ENCODE measurements around the gene DUSP28.

The DUSP28 gene

DNA sequence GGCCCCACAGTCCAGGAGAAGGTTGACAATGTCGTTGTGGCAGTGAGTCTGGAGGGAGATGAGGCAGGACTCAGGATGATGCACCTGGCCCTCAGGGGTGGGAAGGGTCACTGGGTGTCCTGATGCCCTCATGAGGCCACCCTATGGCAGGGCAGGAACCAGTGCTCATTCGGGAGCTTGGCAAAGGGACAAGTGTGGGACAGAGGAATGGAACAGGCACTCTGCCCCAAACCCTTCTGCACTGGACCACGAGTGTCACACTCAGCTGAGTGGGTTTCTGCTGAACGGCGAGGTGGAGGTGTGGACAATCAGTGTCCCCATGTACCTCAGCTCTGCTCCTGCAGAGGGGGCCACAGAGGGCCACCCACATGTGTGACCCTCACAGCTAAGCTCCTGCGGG is 34.4 kb upstream of the DUSP28 start:
- no peak overlapping the region for H3K4me3 ChIP-seq (ENCODE audit: low read depth, low read length)
- TF ChIP-seq, protein P1, sequence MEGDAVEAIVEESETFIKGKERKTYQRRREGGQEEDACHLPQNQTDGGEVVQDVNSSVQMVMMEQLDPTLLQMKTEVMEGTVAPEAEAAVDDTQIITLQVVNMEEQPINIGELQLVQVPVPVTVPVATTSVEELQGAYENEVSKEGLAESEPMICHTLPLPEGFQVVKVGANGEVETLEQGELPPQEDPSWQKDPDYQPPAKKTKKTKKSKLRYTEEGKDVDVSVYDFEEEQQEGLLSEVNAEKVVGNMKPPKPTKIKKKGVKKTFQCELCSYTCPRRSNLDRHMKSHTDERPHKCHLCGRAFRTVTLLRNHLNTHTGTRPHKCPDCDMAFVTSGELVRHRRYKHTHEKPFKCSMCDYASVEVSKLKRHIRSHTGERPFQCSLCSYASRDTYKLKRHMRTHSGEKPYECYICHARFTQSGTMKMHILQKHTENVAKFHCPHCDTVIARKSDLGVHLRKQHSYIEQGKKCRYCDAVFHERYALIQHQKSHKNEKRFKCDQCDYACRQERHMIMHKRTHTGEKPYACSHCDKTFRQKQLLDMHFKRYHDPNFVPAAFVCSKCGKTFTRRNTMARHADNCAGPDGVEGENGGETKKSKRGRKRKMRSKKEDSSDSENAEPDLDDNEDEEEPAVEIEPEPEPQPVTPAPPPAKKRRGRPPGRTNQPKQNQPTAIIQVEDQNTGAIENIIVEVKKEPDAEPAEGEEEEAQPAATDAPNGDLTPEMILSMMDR (IDR thresholded peaks at IDR 0.05; ENCODE audit: insufficient read depth, low read length, missing control alignments): no peak
- ChIA-PET POLR2A (no interaction called here), CTCF (interaction anchor here (3.2 kb wide), 1 partner anchor 12 kb away, joined by 29 read pairs; no protein-coding TSS in a partner anchor)
- no peak for DNase-seq (ENCODE audit: low read depth, low spot score)

DNA sequence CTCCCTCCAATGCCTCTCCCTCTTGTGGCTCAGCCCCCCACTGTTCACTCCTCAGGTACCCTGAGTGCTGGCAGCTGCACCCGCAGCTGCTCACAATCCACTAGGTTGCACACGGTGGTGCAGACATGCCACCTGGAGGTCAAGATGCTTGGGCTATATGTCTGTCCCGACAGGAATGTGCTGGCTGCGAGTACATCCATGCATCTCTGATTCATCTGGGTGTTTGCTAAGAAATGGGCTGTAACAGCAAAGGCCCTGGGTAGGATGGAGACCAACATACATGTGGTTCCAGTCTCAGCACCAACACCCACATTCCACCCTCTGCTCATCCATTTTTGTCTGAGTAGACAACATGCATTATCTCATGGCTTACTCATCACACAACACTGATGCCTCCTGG is 33.6 kb upstream of the DUSP28 start:
- TF ChIP-seq, protein P1 (IDR thresholded peaks at IDR 0.05; ENCODE audit: insufficient read depth, low read length, missing control alignments): no peak
- CTCF ChIA-PET: interaction anchor here (3.2 kb wide), 1 partner anchor 13 kb away, joined by 29 read pairs; no protein-coding TSS in a partner anchor
- POLR2A ChIA-PET: no interaction called here
- no peak overlapping the region for H3K4me3 ChIP-seq (ENCODE audit: low read depth, low read length)
- DNase-seq (ENCODE audit: low read depth, low spot score): no peak

DNA sequence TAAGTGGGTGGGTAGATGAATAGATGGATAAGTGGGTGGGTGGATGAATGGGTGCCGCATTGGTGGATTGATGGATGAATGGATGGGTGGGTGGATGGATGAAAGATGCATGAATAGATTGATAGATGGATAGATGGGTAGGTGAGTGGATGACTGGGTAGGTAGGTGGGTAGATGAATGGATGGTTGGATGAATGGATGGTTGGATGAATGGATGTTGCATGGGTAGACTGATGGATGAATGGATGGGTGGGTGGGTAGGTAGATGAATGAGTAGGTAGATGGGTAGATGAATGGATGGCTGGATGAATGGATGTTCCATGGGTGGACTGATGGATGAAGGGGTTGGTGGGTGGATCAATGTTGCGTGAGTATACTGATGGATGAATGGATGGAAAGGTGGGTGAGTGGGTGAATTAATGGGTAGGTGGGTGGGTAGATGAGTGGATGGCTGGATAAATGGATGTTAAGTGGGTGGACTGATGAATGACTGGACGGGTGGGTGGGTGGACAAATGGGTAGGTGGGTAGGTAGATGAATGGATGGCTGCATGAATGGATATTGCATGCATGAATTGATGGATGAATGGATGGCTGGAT is 32.9 kb upstream of the DUSP28 start:
- TF ChIP-seq, protein P1 (IDR thresholded peaks at IDR 0.05; ENCODE audit: insufficient read depth, low read length, missing control alignments): no peak
- no peak for DNase-seq (ENCODE audit: low read depth, low spot score)
- ChIA-PET POLR2A (no interaction called here), CTCF (no interaction called here)
- H3K4me3 ChIP-seq (ENCODE audit: low read depth, low read length): no peak overlapping the region

DNA sequence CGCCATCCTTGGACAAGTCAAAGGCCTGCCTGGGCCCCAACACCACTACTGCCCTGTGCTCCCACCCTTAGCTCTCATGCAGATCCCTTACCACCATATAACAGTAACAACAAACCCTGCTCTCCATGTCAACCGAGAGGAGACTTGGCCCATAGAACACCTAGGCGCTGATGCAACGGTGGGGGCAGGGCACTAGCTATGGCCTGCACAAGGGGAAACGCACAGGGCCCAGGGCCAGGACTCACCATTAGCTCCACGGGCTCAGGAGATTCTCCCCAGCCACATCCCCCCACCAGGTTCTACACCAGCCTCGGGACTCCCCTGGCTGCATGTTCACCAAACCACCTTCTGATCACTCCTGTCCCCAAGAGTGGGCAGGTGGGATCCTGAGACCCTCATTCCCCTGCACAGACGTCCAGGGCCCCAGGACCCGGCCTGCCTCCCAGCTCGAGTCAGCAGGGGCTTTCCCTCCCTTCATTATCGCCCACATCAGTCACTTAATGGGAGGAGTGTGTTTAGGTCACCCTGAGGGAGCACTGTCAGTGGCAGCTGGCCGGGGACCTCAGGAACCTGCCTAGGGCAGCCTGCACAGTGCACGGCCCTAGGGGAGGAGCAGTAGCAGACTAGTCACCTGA is 31.6 kb upstream of the DUSP28 start:
- TF ChIP-seq, protein P1 (IDR thresholded peaks at IDR 0.05; ENCODE audit: insufficient read depth, low read length, missing control alignments): no peak
- POLR2A ChIA-PET: no interaction called here
- CTCF ChIA-PET: interaction anchor here (1.1 to 2.2 kb wide), 3 partner anchors 10 to 312 kb away, joined by 4 to 7 read pairs (median 4); no protein-coding TSS in a partner anchor
- no peak for DNase-seq (ENCODE audit: low read depth, low spot score)
- H3K4me3 ChIP-seq (ENCODE audit: low read depth, low read length): no peak overlapping the region

DNA sequence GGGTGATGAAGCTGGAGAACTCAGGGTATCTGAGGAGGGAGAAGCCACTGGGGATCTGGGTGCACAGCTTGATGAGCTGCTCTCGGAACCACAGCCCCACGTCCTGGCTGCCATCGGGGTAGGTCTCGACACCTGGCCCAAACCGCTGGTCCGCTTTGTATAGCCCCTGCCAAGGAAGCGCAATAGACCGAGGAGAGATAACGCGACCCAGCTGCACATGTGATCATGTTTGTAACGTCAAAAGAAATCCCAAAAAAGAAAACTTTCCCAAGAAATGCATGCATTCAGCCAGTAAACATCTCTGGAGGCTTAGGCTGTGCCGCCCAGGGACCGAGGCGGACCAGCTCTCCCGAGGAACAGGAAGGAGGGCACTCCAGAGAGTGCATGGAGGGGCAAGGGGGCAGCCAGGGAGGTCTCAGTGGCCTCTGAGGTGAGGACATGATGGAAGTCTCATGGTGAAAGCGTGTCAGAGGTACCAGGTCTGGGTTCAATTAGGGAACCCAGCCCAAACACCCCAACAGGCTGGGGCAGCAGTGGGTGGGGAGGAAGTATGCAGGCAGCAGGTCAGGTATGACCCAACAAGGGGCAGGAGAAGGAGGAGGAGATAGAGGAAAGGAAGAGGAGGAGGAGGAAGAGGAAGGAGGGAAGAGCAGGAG is 30.7 kb upstream of the DUSP28 start:
- no peak overlapping the region for H3K4me3 ChIP-seq (ENCODE audit: low read depth, low read length)
- TF ChIP-seq, protein P1 (IDR thresholded peaks at IDR 0.05; ENCODE audit: insufficient read depth, low read length, missing control alignments): no peak
- no peak for DNase-seq (ENCODE audit: low read depth, low spot score)
- ChIA-PET CTCF (interaction anchor here (1.5 to 2.2 kb wide), 2 partner anchors 15 to 311 kb away, joined by 4 to 7 read pairs; no protein-coding TSS in a partner anchor), POLR2A (no interaction called here)

DNA sequence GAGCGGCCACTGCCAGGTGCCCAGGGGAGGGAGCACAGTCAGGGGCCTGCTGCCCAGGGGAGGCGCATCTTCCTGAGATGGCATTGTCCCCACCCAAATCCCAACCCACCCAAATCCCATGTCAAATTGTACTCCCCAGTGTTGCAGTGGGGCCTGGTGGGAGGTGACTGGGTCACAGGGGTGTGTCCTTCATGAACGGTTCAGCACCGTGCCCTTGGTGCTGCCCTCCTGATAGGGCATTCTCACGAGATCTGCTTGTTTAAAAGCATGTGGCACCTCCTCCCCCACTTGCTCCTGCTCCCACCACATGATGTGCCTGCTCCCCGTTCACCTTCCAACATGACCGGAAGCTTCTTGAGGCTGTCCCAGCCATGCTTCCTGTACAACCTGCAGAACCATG is 30.0 kb upstream of the DUSP28 start:
- TF ChIP-seq, protein P1 (IDR thresholded peaks at IDR 0.05; ENCODE audit: insufficient read depth, low read length, missing control alignments): no peak
- no peak for DNase-seq (ENCODE audit: low read depth, low spot score)
- CTCF ChIA-PET: interaction anchor here (2.2 kb wide), 2 partner anchors 16 kb away, joined by 7 to 11 read pairs; no protein-coding TSS in a partner anchor
- POLR2A ChIA-PET: no interaction called here
- H3K4me3 ChIP-seq (ENCODE audit: low read depth, low read length): no peak overlapping the region
